SKM-1 (cell line): ENCODE data around the gene TAPBP.
"Not testable (repeated sequence)": the region's sequence is repeated elsewhere in the genome, so short reads cannot be mapped to it uniquely, and the experiment has no call there.

Experiments used
- DNase-seq: peaks from one replicate; lab custom pipeline; 2025; ENCODE audit not compliant: unreplicated experiment; lab: John Stamatoyannopoulos, UW

TAPBP gene

GRCh38 chr6:33313709-33314514 is at the start of gene TAPBP:
TSS of gene TAPBP (minus strand) at chr6:33314078. CDS start at chr6:33314041, 37 bp downstream.
- DNase-seq: no peak

GRCh38 chr6:33363486-33363885 is 49.6 kb upstream of the TAPBP start:
- DNase-seq: not testable (repeated sequence)

DNA sequence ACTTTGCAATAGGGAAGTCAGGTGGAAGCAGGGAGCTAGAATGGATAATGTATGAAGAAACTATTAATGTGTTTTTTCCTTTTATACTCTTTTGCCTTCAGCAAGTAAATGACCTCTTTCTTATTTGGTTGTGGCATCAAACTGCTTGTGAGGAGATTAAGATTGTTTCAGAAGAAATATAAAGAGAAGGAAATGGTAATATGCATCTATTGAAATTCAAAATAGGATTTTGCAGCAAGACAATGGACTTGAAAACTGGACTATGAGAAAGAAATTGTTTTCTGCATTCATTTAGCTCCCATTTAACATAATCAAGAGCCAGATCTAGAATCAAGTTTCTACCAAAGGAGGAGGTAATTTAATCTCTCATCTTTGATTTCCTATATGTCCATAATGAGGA is 45.5 kb upstream of the TAPBP start:
- DNase-seq: no peak

- not testable (repeated sequence) for DNase-seq
Observed at GRCh38 chr6:33357160-33357871, 43.4 kb upstream of the TAPBP start.

- no peak for DNase-seq
Observed at GRCh38 chr6:33356295-33356694, 42.4 kb upstream of the TAPBP start.

DNA sequence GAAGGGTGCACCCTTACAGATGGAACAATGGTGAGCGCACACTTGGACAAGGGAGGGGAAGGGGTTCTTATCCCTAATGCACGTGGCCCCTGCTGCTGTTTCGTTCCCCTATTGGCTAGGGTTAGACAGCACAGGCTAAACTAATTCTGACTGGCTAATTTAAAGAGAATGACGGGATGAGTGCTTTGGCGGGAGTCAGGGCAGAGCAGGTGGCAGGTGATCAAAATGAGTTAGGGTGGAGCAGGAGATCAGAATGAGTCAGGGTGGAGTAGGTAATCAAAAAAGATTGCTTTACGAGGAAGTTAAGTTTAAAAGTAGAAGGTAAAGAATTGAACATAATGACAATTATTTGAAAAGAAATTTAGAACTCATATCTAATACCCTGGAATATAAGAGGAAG is 42.0 kb upstream of the TAPBP start:
- not testable (repeated sequence) for DNase-seq

DNA sequence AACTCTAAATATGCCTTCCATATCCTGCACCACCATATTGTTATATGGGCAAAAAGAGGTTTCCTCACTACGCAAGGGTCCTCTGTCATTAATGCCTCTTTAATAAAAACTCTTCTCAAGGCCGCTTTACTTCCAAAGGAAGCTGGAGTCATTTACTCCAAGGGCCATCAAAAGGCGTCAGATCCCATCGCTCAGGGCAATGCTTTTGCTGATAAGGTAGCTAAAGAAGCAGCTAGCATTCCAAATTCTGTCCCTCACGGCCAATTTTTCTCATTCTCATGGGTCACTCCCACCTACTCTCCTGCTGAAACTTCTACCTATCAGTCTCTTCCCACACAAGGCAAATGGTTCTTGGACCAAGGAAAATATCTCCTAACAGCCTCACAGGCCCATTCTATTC is 33.9 kb upstream of the TAPBP start:
- no peak for DNase-seq

GRCh38 chr6:33346972-33347371 is 33.1 kb upstream of the TAPBP start:
- not testable (repeated sequence) for DNase-seq

DNA sequence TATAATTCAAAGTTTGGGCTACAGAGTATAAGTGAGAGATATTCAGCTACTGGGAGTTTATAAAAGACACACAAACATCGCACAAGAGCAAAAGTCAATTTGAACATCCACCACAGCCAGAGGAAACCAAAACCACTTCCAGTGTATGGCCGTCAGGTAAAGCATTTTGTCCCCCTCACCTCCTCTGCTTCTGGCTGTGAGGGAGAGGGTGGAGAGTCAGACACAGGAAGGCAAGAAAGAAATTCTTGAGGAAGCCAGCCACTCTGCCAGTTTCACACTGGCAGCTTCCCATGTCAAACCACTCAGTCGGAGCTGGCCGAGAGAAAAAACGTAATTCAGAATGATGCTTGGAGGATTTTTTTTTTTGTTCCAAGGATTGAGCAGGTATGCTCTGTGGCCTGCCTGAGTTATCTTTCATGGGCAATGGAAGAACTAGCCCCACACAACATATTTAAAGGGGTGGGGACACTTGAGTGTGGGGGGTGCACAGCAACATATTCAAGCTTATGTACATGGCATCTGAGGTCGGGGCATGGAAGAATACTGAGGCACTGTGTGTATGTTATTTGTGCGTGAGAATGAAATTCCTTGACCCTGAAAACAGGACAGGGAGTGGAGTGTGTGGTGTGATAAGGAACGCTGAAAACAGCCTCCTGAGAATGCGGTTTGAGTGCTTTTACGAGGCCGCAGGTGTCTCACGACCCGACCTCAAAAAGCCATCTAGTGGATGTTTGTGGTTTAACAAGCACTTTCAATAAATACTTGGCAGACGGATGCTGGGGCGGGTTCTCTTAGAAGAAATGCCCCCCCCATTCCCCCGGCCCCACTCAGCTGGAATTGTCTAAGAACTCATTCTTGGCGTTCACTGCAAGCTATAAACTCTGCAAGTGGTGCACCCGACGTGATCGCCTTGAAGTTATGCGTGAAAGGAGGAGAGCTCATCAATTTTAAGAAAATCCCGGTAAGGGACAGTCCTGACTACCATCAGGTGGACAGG is 31.1 kb upstream of the TAPBP start:
- peak; percentile 34 for DNase-seq

DNA sequence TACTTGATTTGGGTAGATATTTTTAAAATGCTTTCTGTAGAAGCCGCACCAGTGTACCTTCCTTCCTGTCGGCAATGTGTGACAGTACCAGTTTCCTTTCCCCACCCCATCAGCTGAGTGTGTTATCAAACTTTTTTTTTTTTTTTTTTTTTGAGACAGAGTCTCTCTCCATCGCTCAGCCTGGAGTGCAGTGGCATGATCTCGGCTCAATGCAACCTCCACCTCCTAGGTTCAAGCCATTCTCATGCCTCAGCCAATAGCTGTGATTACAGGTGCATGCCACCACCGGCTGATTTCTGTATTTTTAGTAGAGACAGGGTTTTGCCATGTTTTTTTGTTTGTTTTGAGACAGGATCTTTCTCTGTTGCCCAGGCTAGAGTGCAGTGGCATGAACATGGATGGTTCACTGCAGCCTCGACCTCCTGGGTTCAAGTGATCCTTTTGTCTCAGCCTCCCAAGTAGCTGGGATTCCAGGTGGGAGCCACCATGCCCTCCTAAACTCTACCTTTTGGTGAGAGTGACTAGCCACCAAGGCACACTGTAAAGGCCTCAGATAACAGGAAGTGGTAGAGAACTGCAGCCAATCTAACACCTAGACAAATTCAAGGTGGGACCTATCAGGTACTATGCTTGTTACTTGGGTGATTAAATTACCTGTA is 30.2 kb upstream of the TAPBP start:
- no peak for DNase-seq

DNA sequence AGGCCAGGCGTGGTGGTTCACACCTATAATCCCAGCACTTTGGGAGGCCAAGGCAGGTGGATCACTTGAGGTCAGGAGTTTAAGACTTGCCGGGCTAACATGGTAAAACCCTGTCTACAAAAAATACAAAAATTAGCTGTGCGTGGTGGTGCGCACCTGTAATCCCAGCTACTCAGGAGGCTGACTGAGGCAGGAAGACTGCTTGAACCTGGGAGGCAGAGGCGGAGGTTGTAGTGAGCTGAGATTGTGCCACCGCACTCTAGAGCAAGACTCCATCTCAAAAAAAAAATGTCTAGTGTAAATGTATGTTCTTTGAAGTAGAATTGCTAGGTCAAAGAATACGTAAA is 29.7 kb upstream of the TAPBP start:
- DNase-seq: not testable (repeated sequence)

DNA sequence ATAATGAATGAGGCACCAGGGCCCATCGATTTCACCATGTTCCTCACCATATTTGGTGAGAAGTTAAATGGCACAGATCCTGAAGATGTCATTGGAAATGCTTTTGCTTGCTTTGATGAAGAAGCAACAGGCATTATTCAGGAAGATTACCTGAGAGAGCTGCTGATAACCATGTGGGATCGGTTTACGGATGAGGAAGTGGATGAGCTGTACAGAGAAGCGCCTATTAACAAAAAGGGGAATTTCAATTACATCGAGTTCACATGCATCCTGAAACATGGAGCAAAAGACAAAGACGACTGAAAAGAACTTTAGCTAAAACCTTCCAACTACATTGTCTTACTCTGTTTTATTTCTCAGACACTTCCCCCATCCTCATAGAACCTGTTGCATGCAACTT is 25.3 kb upstream of the TAPBP start:
- DNase-seq: no peak

DNA sequence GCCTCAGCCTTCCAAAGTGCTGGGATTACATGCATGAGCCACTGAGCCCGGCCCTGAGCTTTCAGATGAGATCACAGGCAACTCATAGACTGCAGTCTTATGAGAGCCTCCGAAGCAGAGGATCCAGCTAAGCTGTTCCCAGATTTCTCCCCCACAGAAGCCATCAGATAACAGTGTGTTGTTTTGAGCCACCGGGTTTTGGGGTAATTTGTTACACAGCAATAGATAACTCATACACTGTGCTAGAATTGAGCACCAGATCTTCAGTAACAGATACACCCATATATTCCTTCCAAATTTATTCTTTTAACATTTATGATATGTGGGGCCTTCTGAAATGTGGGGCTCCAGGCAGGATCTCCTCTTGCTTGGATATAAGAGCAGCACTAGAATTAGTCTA is 22.6 kb upstream of the TAPBP start:
- DNase-seq: no peak

- DNase-seq: no peak
Observed at GRCh38 chr6:33335916-33336315, 22.0 kb upstream of the TAPBP start.

DNA sequence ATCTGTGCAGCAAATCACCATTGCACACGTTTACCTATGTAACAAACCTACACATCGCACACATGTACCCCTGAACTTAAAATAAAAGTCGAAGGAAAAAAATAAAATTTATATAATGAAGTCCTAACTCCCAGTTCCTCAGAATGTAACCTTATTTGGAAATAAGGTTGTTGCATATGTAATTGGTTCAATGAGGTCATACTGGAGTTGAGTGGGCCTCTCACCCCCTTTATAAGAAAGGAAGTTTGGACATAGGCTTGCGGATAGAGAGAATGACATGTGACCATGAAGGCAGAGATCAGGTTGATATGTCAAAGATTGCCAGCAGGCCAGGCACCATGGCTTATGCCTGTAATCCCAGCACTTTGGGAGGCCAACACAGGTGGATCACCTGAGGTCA is 19.8 kb upstream of the TAPBP start:
- DNase-seq: no peak

- no peak for DNase-seq
Observed at GRCh38 chr6:33330736-33331135, 16.9 kb upstream of the TAPBP start.

DNA sequence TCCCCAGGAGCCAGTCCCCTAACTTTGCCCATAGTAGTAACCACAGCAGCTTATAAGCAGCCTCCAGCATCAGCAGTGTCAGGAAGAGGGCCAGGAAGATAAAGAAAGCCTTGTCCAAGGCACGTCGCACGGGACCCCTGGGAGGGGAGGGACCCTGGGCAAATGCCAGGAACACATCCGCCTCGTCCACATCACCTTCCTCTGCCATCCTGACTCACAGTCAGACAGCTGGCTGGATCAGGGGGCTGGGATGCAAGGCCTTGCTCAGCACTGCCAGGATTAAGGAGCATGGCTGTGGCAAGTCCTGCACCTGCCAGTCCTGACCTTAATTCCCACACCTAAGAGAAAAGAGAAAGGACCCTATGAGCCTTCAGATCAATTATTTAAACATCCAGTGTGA is 15.2 kb upstream of the TAPBP start:
- DNase-seq: no peak

DNA sequence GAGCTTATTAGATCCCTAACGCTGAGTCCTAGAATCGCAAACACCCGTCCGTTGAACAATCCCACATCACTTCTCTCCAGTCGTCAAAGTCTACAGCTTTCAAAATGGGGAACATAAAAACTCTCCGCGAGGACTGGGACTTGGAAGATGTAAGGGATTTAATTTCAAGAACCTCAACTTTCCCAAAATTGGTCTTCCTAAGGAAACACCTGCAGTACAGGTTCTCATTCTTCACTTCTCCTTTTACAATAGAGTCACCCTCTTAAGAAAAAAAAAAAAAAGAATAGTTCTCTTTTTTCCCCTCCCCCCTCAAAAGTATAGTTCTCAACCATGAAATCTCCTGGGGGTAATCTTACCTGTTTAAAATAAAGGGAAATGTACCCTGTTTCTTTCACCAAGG is 10.2 kb upstream of the TAPBP start:
- peak; percentile 22 for DNase-seq

DNA sequence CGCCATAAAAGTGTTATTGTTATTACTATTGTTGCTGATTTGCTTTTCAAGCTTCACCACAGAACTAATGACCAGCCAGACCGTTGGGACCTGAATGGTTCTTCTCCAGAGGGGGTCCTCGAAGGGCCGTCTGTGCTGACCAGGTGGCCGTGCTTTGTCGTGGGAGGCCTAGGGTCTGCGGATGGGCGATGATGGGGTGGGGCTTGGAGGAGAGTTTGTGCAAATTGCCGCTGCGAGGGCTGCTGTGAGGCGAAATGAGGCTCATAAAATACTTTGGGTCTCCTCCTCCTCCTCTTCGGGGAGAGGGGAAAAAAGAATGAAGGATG is 9.7 kb upstream of the TAPBP start:
- no peak for DNase-seq

- DNase-seq: no peak
Observed at GRCh38 chr6:33321227-33321626, 7.3 kb upstream of the TAPBP start.
